Activated naive CD4-positive, alpha-beta T cell treated with anti-CD3 and anti-CD28 coated beads, Interleukin-2, amount 50 U/mL, for 16 hours (primary cell): Measurements from ENCODE around the gene GASK1A.
A peak's percentile ranks its signal among the peaks of the same experiment; 100 is the strongest.
"Not testable (repeated sequence)": the region's sequence is repeated elsewhere in the genome, so short reads cannot be mapped to it uniquely, and the experiment has no call there.

ENCODE experiments used
- DNase-seq: peaks from one replicate; pipeline ENCODE4 v3.0.0-alpha.2; 2020

The GASK1A gene

DNA sequence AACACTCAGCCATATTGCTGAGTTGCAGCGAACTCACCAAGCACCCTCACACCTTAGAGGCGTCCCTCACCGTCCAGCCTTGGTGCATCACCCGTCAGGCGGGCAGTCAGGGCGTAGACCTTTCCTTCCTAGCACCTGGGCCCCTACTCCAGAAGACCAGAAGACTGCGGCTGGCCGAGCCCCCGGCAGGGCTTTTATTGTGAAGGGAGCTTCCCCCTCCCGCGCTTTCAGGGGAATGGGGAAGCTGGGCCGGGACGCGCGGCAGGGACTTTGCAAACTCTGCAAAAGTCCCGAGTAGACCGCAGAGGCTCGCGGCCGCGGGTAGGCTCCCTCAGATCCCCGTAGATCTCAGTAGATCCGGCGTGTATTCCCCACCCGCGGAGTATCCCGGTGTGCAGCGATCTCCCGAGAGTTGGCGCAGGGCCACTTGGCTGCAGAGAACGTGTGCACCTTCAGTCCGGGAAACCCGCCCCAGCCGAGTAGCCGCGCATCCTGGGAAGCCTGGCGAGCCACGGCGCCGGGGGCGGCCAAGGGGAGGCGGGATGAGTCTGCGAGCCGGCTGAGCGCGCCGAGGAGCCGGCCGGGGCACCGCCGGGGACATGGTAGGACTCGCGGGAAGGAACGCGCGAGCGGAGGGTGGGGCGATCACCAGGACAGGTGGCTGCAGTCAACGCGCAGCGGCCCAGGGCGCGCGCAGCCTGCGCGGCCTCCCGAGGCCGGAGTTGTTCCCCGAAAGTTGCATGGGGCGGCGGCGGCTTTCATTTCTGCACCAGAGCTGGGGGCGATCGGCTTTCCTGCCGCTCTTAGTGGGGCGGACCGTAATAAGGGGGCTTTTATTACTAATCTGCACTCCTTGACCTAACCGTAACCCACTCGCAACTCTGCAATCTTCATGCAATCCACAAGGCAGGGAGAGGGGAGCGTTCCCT lies at the start of gene GASK1A:
TSS of gene GASK1A (plus strand) at position 268 of the 929 bp plus-strand sequence. CDS start at position 600, 332 bp downstream.
- DNase-seq, result peak; percentile 22

DNA sequence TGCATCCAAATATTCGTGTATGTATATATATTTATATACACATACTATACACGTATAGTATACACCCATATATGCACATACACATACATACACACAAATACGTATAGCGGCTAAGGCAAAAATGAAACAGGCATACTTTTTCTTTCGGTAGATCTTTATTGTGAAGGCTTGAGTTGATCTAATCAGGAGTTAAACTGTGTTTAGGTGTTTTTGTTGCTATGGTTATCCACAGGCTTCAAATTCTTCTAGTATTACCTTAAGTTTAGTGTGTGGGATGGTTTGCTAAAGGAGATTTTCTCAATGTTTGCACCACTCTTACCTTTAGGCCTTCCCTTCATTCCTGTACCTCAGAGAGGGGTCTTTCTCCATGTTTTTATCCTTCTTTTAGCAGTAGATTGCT lies 45.0 kb upstream of the GASK1A start:
- no peak for DNase-seq

DNA sequence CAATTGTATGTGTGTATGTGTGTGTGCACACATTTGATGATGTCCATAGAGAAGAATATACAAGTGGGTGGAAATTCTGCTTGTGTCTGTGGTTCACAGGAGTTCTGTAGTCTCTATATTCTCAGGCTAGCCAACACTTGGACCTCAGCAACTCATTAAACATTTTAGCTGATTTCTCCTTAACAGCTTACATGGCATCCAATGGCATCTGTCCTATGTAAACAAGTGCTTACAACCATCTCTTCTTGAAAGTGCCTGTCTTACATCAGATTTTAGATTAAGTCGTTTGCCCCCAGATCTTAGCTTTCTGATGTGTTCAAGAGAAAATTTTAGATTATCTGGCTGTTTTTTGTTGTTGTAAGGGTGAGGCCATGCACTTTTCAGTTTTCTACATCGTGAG lies 44.2 kb upstream of the GASK1A start:
- DNase-seq, result no peak

DNA sequence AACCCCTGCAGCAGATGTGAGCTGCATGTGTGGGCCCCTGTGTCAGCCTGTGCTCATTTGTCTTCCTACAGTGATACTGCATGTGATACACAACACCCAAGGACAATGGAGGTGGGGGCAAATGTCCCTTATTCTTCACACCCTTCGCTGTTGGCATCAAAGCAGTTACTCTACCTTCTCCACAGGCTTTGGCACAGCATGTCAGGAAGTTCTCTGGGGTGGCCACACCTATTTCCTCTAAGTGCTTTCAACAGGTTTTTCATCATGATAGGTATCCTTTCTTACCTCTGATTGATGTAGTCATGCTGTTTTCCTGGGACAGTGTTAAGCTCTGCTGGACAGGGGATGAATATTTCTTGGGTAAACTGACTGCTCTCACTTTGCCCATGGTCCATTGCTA lies 43.6 kb upstream of the GASK1A start:
- no peak for DNase-seq

DNA sequence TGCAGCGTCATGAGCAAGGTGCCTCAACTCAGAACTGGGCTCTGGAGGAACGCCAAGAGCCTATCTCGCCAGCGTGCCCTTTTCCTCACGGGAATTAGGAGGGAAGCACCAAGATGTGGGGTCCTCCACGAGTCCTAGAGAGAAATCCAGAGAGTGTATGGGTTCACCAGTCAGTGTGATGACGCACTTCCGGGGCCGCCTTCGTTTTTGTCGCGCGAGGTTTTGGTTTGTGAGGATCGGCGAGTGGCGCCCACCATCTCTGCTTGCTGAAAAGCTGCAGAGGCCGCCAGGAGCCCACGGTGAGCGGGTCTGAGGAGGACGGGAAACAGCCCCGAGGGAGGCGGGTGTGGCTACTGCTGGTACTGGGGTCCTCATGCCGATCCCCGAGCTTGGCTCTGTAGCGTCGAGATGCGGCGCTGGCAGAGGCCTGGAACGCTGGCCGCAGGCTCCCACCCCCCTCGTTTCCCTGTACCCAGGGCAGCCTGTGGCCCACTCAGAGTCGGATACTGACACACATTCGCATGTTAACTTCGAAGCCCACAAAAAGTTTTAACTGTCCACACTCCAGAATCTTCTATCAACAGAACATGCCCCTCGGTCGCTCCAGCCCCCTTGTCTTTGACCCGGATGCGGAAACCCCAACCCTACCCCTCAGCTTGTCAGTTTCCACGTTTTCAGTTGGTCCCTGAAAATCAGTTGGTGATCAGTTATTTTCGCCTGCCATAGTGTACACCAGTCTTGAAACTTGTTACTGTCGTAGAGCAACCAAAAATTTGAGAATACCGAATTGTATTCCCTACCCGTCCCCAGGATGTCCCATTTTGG lies 42.7 kb upstream of the GASK1A start:
- DNase-seq, result no peak

DNA sequence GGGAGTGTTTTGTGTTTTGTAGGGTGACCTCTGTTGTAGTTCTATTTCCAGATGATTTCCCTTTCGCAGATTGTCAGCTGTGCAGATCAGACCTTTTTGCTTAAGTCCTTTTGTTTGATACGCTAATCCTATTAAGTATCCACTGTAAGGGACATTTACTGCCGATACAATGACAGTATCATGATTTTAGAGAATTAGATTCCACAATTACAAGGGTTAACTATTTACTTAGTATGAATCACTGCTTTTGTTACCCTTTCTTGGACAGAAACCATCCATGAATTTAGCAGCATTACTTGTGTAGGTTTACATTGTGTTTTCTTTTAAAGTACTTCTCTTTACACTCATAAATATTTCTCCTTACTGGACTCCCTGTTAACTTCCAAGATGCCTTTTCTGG lies 41.8 kb upstream of the GASK1A start:
- no peak for DNase-seq

DNA sequence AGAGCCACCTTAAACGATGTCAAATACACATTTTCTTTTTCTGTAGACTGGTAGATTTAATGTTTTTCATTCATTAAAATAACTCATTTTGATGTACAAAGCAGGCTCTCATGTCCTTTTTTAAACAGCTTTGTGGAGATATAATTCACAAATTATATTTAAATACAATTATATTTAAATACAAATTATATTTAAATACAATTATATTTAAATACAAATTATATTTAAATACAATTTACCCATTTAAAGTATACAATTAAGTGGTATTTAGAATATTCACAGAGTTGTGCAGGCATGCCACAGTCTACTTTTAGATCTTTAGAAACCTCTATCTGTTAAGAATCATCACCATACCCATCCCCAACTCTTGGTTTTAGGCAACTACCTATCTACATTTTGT lies 36.4 kb upstream of the GASK1A start:
- DNase-seq, result no peak

DNA sequence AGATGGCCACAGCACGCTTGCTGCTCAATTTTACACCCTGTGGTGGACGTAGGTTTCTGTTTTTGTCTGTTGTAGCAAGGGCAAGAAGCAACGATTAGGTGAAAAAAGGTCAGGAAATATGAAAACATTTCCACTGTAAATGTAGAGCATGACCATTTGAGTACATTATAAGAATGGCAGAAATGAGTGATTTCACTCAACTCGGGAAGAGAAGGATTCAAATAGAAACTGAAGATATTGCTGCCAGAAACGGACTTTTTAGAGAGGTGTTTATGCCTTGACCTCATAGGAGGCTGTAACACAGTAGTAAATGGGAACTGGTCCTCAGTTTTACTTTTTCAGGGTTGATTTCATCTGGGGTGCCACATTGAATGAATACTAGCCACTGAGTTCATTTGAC lies 33.1 kb upstream of the GASK1A start:
- no peak for DNase-seq

DNA sequence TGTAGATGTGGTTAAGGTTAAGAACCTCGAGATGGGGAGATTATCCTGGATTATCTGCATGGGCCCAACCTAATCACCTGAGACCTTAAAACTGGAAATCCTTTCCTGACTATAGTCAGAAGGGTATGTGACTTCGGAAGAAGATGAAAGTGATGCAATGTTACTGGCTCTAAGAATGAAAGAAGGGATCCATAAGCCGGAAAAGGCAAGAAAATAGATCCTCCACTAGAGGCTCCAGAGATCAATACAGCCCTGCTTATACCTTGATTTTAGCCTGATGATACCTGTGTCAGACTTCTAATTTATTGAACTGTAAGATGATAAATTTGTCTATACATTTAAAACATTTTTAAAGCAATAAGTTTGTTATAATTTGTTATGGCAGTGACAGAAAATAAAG lies 21.5 kb upstream of the GASK1A start:
- no peak for DNase-seq

DNA sequence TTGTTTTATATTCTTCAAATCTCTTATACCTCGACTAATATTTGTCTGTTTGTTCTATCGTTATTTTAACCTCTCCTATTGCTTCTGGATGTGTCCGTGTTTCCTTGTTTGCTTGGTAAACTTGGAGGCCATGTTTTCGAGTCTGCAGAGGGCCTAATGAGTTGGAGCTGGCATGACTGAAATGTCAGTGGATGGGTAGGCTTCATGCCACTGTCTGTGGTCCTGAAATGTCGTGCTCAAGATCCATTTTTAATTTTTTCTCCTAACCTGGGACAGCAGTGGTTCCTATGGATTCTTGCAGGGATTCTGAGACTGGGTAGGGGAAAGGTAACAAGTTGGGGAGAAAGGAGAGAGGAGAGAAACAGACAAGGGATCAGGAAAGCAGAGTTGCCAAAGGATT lies 18.8 kb upstream of the GASK1A start:
- DNase-seq, result no peak

DNA sequence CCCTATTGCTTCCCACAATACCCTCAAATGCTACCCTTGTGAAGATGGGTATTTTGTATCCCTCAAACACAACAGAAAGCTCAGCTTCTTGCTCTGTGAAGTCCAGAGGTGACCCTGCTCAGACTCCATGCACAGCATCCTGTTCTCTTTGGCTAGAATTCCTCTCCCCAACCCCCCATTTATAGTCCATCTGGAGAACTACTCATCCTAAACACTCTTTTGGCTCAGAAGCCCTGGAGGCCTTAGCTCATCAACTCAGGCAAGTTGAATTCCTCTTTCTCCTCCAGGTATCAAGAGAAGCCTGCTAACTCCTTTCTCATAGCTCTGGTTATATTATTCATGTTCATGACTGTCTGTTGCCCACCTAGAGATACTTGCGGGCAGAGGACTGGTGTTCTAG lies 18.3 kb upstream of the GASK1A start:
- DNase-seq, result no peak

DNA sequence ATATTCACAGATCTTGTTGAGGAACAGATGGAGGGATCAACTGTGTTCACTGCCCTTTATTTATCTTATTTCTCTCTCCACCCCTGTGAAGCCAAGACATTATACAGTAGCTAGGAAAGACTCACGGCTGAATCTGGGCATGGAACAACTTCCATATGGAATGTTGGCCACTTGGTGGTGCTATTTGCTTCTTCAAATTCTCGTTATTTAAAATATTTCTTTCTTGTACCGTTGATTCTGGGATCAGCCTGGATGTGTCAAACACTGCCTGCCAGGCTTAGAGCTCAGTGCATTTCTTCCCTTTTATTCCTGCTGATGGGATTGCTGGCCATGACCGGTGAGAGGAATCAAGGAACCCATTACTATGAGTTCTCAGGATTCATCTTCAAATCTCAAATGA lies 17.5 kb upstream of the GASK1A start:
- no peak for DNase-seq

DNA sequence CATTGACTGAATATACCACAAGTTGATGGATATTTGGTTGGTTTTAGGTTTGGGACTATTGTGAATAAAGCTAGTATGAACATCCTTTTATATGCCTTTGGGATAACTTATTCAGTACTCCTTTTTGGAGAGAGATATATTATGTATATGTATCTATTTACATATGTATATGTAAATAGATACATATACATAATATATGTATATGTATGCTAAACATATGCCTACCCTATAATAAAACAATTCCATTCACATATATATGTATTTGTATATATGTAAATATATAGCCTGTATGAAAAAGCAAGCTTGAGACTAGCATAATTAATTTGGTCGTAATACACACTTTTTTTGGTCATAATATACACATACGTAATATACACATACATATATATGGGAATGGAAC lies 15.8 kb upstream of the GASK1A start:
- DNase-seq, result no peak

DNA sequence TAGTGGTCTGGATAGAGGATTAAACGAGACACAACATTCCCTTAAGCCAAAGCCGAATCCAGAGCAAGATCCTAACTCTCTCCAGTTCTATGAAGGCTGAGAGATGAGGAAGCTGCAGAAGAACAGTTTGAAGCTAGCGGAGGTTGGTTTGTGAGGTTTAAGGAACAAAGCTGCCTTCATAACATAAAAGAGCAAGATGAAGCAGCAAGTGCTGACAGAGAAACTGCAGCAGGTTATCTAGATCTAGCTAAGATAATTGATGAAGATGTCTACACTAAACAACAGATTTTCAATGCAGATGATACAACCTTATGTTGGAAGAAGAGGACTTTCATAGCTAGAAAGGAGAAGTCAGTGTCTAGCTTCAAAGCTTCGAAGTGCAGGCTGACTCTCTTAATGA lies 14.8 kb upstream of the GASK1A start:
- DNase-seq, result no peak

DNA sequence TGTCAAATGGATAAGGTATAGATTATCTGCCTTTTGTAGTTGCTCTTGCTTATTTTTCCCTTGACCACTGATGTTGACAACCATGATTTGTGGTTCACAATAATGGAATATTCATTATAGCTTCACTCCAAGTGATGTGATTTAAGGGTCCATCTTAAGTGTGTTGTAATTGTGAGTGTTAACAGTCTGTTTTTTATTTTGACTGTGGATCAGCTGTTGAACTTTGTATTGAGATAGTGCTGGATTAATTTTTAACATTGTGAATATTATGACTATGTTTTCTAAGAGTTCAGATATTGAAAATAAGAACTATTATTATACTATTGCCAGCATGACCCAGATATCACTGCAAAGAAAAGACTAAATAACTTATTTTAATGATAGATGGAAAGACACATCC lies 8.6 kb upstream of the GASK1A start:
- DNase-seq, result no peak

DNA sequence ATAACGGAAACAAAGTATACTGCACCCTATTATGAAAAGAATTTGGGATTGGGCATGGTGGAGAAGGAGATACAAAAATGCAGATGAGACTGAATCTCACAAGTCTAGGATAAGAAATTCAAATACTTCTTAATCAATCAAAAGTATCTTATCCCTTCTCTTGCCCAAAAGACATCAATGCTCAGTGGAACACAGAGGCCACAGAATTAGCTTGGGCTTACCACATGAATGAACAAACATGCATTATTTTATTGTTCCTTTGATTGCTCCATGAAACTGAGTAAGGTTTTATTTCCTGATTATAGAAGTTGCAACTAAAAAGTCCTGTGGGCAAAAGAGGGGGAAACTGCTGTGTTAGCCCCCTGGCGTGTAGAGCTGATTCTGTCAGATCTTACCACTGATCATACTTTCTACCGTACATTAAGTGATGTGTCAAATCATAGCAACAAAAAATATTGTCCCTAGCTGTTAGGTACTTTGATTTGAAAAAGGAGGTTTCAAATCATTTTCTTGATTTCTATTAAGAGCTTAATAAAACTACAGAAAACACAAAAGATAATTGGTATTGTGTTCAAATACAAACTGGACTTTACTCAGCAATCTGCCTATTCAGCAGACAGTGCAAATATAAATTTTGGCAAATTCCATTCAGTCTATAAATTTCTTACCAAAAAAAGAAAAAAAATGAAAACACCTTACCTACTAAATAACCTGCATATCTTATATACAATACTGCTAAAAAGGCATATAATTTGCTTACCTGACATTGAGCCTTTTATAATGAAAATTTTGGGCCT lies 7.9 kb upstream of the GASK1A start:
- no peak for DNase-seq

DNA sequence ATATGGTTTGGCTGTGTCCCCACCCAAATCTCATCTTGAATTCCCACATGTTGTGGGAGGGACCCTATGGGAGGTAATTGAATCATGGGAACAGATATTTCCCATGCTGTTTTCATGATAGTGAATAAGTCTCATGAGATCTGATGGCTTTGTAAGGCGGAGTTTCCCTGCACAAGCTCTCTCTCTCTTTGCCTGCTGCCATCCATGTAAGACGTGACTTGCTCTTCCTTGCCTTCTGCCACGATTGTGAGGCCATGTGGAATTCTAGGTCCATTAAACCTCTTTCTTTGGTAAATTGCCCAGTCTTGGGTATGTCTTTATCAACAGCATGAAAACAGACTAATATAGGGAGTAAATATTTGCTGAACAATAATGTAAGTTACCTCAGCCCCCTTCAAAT lies 4.2 kb upstream of the GASK1A start:
- not testable (repeated sequence) for DNase-seq

DNA sequence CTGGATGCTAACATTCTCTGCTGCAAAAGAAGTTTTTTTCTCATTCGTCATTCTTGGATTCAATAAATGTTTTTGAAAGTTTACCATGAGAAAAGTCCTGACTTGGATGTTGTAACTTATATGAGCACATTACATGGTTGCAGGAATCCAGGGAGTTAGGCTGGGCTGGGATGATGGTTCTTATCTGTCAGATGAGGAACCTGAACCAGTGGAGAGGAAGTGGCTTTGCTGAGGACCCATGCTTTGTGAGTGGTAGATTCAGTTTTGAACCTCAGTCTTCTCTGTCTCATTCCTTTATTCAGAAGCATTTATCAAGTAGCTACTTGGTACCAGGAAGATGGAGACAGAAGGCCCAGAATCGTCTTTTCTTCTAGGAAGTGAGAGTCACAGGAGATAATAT lies 3.7 kb upstream of the GASK1A start:
- DNase-seq, result no peak

DNA sequence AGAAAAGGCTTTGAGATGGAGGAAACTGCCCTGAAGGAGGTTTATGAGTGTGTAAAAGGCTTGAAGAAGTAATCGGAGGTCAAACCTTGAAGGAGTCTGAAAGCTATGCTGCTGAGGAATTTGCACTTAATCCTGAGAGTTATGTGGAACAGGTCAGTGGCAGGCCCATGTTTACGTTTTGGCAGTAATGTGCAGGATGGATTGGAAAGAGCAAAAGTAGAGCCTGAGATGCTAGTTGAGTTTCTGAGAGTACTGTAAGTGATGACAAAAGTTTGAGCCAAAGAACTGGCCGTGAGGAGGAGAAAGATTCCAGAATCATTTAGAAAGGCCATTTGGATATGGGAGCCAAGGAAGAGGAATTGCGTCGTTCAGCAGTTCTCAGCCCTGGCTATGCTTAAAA lies 3.2 kb upstream of the GASK1A start:
- DNase-seq, result no peak

DNA sequence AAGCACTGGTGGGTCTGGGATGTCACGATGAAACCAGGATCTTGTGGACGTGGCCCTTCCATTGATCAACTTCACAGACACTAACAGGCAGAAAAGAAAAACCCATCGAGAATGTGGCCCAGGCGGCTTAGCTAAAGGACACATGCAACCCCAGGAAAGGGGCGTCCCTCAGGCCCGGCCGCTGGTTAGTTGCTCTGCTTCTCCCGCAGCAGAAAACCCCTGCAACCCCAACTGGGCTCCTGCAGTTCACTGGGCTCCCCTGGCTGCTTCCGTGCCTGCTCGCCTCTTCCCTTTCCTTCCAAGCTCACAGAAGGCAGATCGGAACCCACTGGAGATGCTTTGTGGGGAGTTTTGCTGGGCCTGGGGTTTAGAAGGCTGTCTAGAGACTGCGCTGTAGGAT lies 1.1 kb downstream of the GASK1A start:
- DNase-seq, result no peak

DNA sequence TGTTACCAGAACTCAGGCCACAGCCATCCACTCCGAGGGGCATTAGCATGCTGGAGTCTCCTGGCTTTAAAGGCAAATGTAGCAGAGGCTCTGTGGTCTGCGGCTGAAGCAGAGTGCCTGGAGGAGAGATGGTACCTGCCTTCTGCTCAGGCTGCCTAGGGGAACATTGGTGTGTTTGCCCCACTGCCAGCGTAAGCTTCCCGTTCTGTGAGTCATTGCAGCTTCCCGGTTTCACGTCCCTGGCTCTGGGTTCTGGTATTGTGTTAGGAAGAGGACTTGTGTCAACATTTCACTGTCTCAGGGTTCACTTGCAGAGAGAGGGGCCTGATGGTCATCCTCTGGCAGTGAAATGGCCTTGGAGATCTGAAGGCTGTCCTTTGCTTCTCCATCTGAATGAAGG lies 1.8 kb downstream of the GASK1A start:
- no peak for DNase-seq

DNA sequence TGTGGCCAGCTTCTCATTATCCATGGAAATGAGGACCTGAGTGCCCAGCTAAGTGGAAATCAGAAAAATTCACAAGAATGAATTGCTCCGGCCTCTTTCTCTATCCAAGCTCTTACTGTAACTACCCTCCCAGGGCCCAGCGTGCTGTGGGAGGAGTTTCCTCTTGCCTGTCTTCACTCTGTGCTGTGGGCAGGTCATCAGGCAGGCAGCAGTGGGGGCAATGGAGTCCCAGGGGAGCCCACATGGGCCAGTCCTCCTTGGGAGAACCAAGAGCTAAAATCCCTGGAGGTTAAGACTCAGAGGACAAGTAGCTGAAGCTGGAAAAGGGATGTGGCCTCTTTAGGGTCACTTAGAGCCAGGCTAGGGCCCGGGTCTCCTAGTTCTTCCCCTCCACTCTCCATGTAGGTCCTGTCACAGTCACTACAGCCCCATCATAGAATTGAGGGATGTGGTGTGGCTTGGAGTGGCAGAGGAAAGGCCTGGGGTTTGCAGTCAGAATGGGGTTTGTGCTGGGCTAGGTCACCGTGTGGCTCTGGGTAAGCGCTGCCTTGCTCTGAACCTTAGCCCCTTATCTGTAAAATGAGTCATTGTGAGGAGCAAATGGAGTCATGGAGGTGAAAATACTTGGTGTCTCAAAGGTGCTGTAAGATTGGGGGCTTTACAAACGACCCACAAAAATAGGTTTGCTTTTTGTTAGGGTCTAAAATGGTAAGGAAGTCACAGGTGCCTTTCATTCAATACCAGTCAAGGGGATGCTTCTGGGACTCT lies 3.7 kb downstream of the GASK1A start:
- no peak for DNase-seq

DNA sequence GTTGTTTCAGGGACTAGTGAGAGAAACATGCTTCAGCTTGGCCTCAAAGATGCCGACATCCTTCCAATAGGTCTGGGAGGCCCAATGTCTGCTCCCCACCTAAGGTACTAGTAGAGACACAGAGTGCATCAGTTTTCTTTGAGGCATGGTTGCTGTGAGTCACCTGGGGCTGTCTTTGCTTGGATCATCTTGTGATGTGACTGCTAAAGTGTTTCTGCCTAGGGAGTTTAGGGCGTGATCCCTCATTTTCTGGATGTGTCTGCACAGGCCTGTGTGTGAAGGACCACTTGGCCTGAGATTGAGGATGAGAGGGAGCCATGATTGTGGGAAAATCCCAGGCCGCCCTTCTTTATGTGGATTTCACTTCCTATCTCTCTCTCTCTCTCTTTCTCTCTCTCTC lies 4.8 kb downstream of the GASK1A start:
- no peak for DNase-seq
